Fibroblast of gingiva (primary cell): ENCODE results near the gene SMOC1.

ENCODE experiments used
- DNase-seq: peaks from one replicate; pipeline ENCODE4 v3.0.0-alpha.2; 2011; ENCODE audit warnings: low read depth

SMOC1 gene

GRCh38 chr14:69863083-69863482 is 16.1 kb upstream of the SMOC1 start:
- DNase-seq, result no peak

GRCh38 chr14:69865701-69866365 is 13.4 kb upstream of the SMOC1 start:
- no peak for DNase-seq

GRCh38 chr14:69868363-69868963 is 10.8 kb upstream of the SMOC1 start:
- no peak for DNase-seq

GRCh38 chr14:69870613-69871012 is 8.6 kb upstream of the SMOC1 start:
- DNase-seq, result no peak

GRCh38 chr14:69873877-69874780 is 5.1 kb upstream of the SMOC1 start:
- peak; percentile 61 for DNase-seq

GRCh38 chr14:69876221-69876847 is 2.9 kb upstream of the SMOC1 start:
- DNase-seq, result peak; percentile 62

GRCh38 chr14:69876848-69877306 is 2.3 kb upstream of the SMOC1 start:
- DNase-seq, result no peak

- no peak for DNase-seq
These were observed 1.7 kb upstream of the SMOC1 start for GRCh38 chr14:69877492-69877891.

GRCh38 chr14:69878251-69878650 is 965 bp upstream of the SMOC1 start:
- no peak for DNase-seq

- DNase-seq, result no peak
These were observed 850 bp downstream of the SMOC1 start for GRCh38 chr14:69880044-69880487.

- no peak for DNase-seq
These were observed 1.7 kb downstream of the SMOC1 start for GRCh38 chr14:69880893-69881292.

GRCh38 chr14:69882116-69882864 is 3.1 kb downstream of the SMOC1 start:
- DNase-seq, result no peak

GRCh38 chr14:69882915-69883314 is 3.7 kb downstream of the SMOC1 start:
- no peak for DNase-seq

GRCh38 chr14:69886453-69887242 is 7.4 kb downstream of the SMOC1 start:
- peak; percentile 76 for DNase-seq

- DNase-seq, result peak; percentile 45
These were observed 8.8 kb downstream of the SMOC1 start for GRCh38 chr14:69887740-69888657.

GRCh38 chr14:69891422-69891821 is 12.2 kb downstream of the SMOC1 start:
- DNase-seq, result no peak

GRCh38 chr14:69895109-69895508 is 15.9 kb downstream of the SMOC1 start:
- no peak for DNase-seq

- DNase-seq, result no peak
These were observed 16.9 kb downstream of the SMOC1 start for GRCh38 chr14:69896080-69896479.

- DNase-seq, result no peak
These were observed 17.8 kb downstream of the SMOC1 start for GRCh38 chr14:69896972-69897371.

- DNase-seq, result no peak
These were observed 21.4 kb downstream of the SMOC1 start for GRCh38 chr14:69900603-69901002.
